Spleen (tissue), 7 donors: ENCODE measurements around the gene RNF150.

Source experiments
- POLR2A ChIP-seq, 3 donors: fragments of 450-650 bp; IDR thresholded peaks; one replicate each; pipeline ENCODE4 v1.5.1; 2017; ENCODE audit warnings: antibody characterized with exemption in 3 of 3, mild to moderate bottlenecking in 1 of 3
- POLR2AphosphoS5 ChIP-seq, 3 donors: sonication (generic); formaldehyde crosslinking; IDR thresholded peaks; one replicate each; pipeline ENCODE4 v1.5.1; 2017; ENCODE audit warnings: antibody characterized with exemption in 3 of 3
- TF ChIP-seq, protein P1 (sequence below), 11 experiments: fragments of 200-600 bp in 7 of 11; fragments of 450-650 bp in 4 of 11; sonication (generic) in 4 of 11; IDR thresholded peaks in 8 of 11; conservative IDR thresholded peaks in 3 of 11; 1 replicate in 7 of 11; 2 replicates in 4 of 11; pipeline versions ENCODE4 v1.4.0 to v1.8.0; 2016 to 2021; ENCODE audit warnings: antibody characterized with exemption in 11 of 11, inconsistent platforms in 4 of 11, mild to moderate bottlenecking in 1 of 11
- donor health status: DM: no; HTN: no; CAD: no; lungs with moderate emphysema.
- donor health status: DM: no; HTN: no; CAD: no.
- donor health status: DM: no; HTN: no; CAD: no.

DNA sequence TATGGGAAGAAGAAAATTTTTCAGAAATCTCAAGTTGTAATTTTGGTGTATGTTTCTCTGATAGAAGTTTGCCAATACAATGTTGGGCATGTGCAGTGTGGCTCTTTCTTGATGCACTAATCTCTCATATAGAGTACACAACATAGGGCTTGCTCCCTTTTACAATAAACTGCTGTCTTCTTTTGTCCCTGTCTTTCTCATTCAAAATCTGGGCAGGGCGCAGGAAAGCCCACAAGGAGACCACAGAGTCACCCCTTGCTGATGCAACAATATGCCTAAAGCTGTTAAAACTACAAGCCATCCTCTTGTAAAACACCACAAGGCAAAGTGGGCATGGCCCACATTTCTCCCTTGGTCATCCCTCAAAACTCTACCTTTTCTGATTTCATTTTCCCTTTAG, 313.7 kb downstream of the RNF150 start:
- TF ChIP-seq POLR2A (IDR thresholded peaks at IDR 0.05): no peak
- TF ChIP-seq, protein P1, sequence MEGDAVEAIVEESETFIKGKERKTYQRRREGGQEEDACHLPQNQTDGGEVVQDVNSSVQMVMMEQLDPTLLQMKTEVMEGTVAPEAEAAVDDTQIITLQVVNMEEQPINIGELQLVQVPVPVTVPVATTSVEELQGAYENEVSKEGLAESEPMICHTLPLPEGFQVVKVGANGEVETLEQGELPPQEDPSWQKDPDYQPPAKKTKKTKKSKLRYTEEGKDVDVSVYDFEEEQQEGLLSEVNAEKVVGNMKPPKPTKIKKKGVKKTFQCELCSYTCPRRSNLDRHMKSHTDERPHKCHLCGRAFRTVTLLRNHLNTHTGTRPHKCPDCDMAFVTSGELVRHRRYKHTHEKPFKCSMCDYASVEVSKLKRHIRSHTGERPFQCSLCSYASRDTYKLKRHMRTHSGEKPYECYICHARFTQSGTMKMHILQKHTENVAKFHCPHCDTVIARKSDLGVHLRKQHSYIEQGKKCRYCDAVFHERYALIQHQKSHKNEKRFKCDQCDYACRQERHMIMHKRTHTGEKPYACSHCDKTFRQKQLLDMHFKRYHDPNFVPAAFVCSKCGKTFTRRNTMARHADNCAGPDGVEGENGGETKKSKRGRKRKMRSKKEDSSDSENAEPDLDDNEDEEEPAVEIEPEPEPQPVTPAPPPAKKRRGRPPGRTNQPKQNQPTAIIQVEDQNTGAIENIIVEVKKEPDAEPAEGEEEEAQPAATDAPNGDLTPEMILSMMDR (IDR thresholded peaks at IDR 0.05 in 8 of 11, conservative IDR thresholded peaks at IDR 0.05 in 3 of 11): no peak
- no peak for TF ChIP-seq POLR2AphosphoS5 (IDR thresholded peaks at IDR 0.05)
